K562 (cell line): ENCODE results near the gene MIDN. TPM values are rescaled to one million over a fixed set of nuclear protein-coding genes. Genes with fewer than 3 reads are reported as not detected.

Experiments used
- ATF3 ChIP-seq, 2 experiments: fragments of 450-650 bp in 1 of 2; sonication (generic) in 1 of 2; formaldehyde crosslinking in 1 of 2; IDR thresholded peaks in 1 of 2; conservative IDR thresholded peaks in 1 of 2; 2 replicates each; pipeline versions ENCODE4 v1.6.1 to v1.8.1; 2016 to 2023; ENCODE audit warnings: mild to moderate bottlenecking in 2 of 2, moderate library complexity in 2 of 2, inconsistent platforms in 1 of 2, missing genetic modification reagents in 1 of 2
- EWSR1 ChIP-seq: fragments of 450-650 bp; IDR thresholded peaks from 2 replicates; pipeline ENCODE4 v1.6.1; 2018; ENCODE audit warnings: borderline replicate concordance, mild to moderate bottlenecking, low read depth, moderate library complexity; ENCODE audit not compliant: partially characterized antibody
- NR0B1 ChIP-seq: fragments of 450-650 bp; IDR thresholded peaks from one replicate; pipeline ENCODE4 v1.6.1; 2018; ENCODE audit warnings: mild to moderate bottlenecking, moderate library complexity; ENCODE audit not compliant: partially characterized antibody
- POLR3A ChIP-seq: IDR thresholded peaks from 2 replicates; pipeline ENCODE4 v1.6.1; 2011; ENCODE audit warnings: borderline replicate concordance, mild to moderate bottlenecking, moderate library complexity; ENCODE audit not compliant: insufficient read length, insufficient read depth; ENCODE audit errors: extremely low read depth
- RBBP5 ChIP-seq: fragments of 200-600 bp; sonication (generic); IDR thresholded peaks from 2 replicates; pipeline ENCODE4 v1.6.1; 2012; ENCODE audit warnings: borderline replicate concordance, mild to moderate bottlenecking, low read length, control low read depth, inconsistent platforms; ENCODE audit not compliant: insufficient read depth, poor library complexity, severe bottlenecking
- STAT6 ChIP-seq: sonication (generic); formaldehyde crosslinking; IDR thresholded peaks from 2 replicates; pipeline ENCODE4 v1.8.1; 2023; ENCODE audit warnings: mild to moderate bottlenecking, missing genetic modification reagents
- ZBTB11 ChIP-seq, 3 experiments: fragments of 200-800 bp in 1 of 3; fragments of 250-450 bp in 1 of 3; fragments of 450-650 bp in 1 of 3; sonication (Bioruptor Pico) in 1 of 3; sonication (Bioruptor generic) in 1 of 3; formaldehyde crosslinking in 1 of 3; IDR thresholded peaks; 2 replicates each; pipeline versions ENCODE4 v1.6.1 to v1.8.0; 2016 to 2022; ENCODE audit warnings: mild to moderate bottlenecking in 2 of 3, missing genetic modification characterization in 2 of 3, missing compliant biosample characterization in 1 of 3, moderate library complexity in 1 of 3
- ZBTB8A ChIP-seq: fragments of 450-650 bp; IDR thresholded peaks from 2 replicates; pipeline ENCODE4 v1.6.1; 2018; ENCODE audit warnings: mild to moderate bottlenecking, moderate library complexity; ENCODE audit not compliant: partially characterized antibody
- ZFP1 ChIP-seq: fragments of 450-650 bp; formaldehyde crosslinking; IDR thresholded peaks from 2 replicates; pipeline ENCODE4 v1.4.0; 2020; ENCODE audit warnings: mild to moderate bottlenecking, mixed read lengths
- ZFP30 ChIP-seq: fragments of 250-450 bp; sonication (Bioruptor Pico); IDR thresholded peaks from 2 replicates; pipeline ENCODE4 v1.8.0; 2022; ENCODE audit warnings: moderate library complexity, mild to moderate bottlenecking, inconsistent platforms, borderline replicate concordance
- ZNF384 ChIP-seq: IDR thresholded peaks from 2 replicates; pipeline ENCODE4 v1.6.1; 2012; ENCODE audit warnings: low read depth, low read length, improper control_type of control experiment
- ZNF699 ChIP-seq: fragments of 250-450 bp; sonication (Bioruptor Pico); IDR thresholded peaks from 2 replicates; pipeline ENCODE4 v1.8.0; 2021; ENCODE audit warnings: mild to moderate bottlenecking, moderate library complexity; ENCODE audit not compliant: insufficient replicate concordance
- ZNF780A ChIP-seq: fragments of 250-450 bp; sonication (Bioruptor Pico); IDR thresholded peaks from 2 replicates; pipeline ENCODE4 v1.5.0; 2021; ENCODE audit warnings: mild to moderate bottlenecking
- ZSCAN29 ChIP-seq: fragments of 450-650 bp; IDR thresholded peaks from 2 replicates; pipeline ENCODE4 v1.6.1; 2017
- polyA plus RNA-seq, 8 experiments: library from polyadenylated mRNA; depleted of rRNA in 4 of 8; stranded (reverse) in 5 of 8; unstranded in 3 of 8; fragments of >200 nt; fragmentation: Nextera tagmentation in 2 of 8; fragmentation: Illumina TruSeq in 1 of 8; extraction: Ambion mirVana in 2 of 8; extraction: Trizol in 1 of 8; gene quantifications; 2 replicates each; pipeline versions ENCODE4 v1.2.1 to v1.2.3, GENCODE V29; 2011 to 2014; ENCODE audit warnings: inconsistent platforms in 1 of 8, missing spikeins in 1 of 8
- total RNA-seq, 7 experiments: library from RNA; depleted of rRNA in 6 of 7; stranded (reverse); fragments of >200 nt in 6 of 7; fragmentation: Illumina TruSeq in 2 of 7; extraction: Trizol in 2 of 7; gene quantifications; 2 replicates each; pipeline versions ENCODE4 v1.2.1 to v1.2.3, GENCODE V29; 2011 to 2021; ENCODE audit warnings: low replicate concordance in 1 of 7

MIDN gene
- total and polyA plus RNA-seq, 9 of the 15 experiments (the other 6 are each of a cell fraction or from before 2014, with no cell fraction given): 0.17 to 120 (median 10.1) TPM

GRCh38 chr19:1248139-1248785 is at the start of gene MIDN (continued):
- no peak for TF ChIP-seq EWSR1
- TF ChIP-seq STAT6 (CRISPR knock-in tag): no peak
- no peak for TF ChIP-seq ZNF699 (CRISPR knock-in tag)
- TF ChIP-seq ZFP30 (CRISPR knock-in tag): no peak
- peak; percentile 80 for TF ChIP-seq ATF3 (IDR thresholded peaks at IDR 0.05)
- 0 out of 2 replicates have a peak, but pooled peaks have one; percentile 67 for TF ChIP-seq ATF3 (CRISPR knock-in tag; conservative IDR thresholded peaks at IDR 0.05)
- no peak for TF ChIP-seq POLR3A
- TF ChIP-seq ZSCAN29: no peak
- TF ChIP-seq ZFP1 (CRISPR knock-in tag): no peak
- TF ChIP-seq ZNF780A: peak; percentile 73; the same call in 1 of the 2 replicates
- TF ChIP-seq RBBP5: peak; percentile 81
- TF ChIP-seq ZNF384: no peak
- TF ChIP-seq NR0B1: no peak
- no peak for TF ChIP-seq ZBTB8A
- TF ChIP-seq ZBTB11 (CRISPR knock-in tag; IDR thresholded peaks at IDR 0.05): peak in 1 of 3 experiments; percentile 77; a peak in 2 of 6 replicates
